Posterior cingulate gyrus (tissue), 11 donors: Measurements from ENCODE around the gene TGFB3.

Experiments
- DNase-seq, 10 donors: peaks; one replicate each; pipeline versions ENCODE4 v3.0.0 to v3.0.0-alpha.2; 2020 to 2021; ENCODE audit warnings: mixed read lengths in 3 of 10
- intact Hi-C: fragments of 100-400 bp; cut with DNase I; formaldehyde crosslinking; loops from one replicate; pipeline ENCODE4 v1.15.1; 2023

The TGFB3 gene

GRCh38 chr14:75913183-75913582 is 68.6 kb downstream of the TGFB3 start:
- intact Hi-C loops, result no loop called here
- no peak for DNase-seq

DNA sequence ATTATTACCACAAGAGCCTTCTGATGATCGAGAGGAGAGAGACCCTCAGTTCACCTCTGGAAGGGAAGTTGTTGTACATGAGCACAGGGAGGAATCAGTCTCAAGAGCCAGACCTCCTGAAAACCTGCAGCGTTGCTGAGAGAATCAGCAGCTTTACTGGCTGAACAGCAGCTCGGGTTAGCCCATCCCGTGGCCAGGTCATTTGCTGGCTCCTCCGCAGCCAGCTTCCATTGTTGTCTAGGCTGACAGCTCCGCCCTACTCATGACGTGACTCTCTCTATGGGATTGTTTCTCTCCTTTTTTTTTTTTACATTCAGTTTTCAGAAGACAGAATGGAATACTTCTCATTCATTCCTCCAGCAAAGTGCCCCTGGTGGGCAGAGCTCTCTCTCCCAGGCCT is 69.9 kb downstream of the TGFB3 start:
- peak in 7 of 10 donors; percentile 28 to 92 (median 62) for DNase-seq
- intact Hi-C loops, result no loop called here

DNA sequence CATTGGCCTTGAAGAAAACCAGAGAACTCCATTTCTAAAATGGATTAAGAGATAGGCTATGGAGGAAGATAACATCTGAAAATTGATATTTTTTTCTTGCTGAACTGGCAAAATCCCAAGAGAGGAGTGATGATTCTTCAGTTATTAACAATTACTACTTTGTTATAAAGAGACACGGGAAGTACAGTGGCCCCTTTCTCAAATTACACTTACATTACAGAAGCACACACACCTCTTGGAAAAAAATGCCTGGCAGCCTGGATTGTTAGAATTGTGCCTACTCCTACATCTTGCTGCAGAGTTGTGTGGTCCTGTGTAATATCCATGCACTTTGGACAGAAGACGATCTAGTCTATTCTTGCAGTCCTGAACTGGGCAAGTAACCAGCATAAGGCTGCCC is 71.7 kb downstream of the TGFB3 start:
- intact Hi-C loops, result no loop called here

DNA sequence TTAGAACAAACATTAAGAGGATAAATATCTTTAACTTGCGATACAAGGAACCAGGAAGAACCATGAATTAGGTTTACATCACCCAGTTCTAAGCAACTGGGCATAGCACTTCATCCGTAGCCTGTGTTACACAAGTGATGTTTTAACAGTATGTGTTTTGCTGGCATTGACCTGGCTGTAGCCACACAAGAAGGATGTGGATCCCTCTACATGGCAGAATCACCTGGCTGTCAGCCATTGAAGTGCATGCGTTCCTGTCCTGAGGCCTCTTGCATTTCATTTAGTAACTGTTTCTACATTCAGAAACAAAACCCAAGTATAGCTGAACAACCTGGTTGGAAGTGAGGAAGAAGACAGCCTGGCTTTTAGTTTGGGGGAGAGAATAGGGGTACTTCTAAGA is 72.2 kb downstream of the TGFB3 start:
- no peak for DNase-seq
- intact Hi-C loops, result loop anchor here (5.0 to 10.0 kb wide), 2 partner anchors 105 to 202 kb away; no protein-coding TSS in a partner anchor

More for the DNA sequence above, 71.7 kb downstream of the TGFB3 start:
- DNase-seq, result no peak
